Esophagus squamous epithelium (tissue), 5 donors: Measurements from ENCODE around the gene MGAT5. TPM values are rescaled to one million over a fixed set of nuclear protein-coding genes. Genes with fewer than 3 reads are reported as not detected.
A peak's percentile ranks its signal among the peaks of the same experiment; 100 is the strongest.

Experiments
- DNase-seq: peaks from one replicate; lab custom pipeline; 2025; lab: John Stamatoyannopoulos, UW
- H3K27ac ChIP-seq, 4 donors: fragments of 200-600 bp; sonication (generic); one replicate each; pipeline ENCODE4 v1.5.1; 2016 to 2019; ENCODE audit warnings: mild to moderate bottlenecking in 1 of 4
- H3K27me3 ChIP-seq, 4 donors: fragments of 200-600 bp; sonication (generic); 1 replicate in 3 of 4; 2 replicates in 1 of 4; pipeline versions ENCODE4 v1.5.1 to v1.6.0; 2017 to 2021; ENCODE audit warnings: antibody characterized with exemption in 1 of 4
- H3K36me3 ChIP-seq, 3 donors: fragments of 200-600 bp; sonication (generic); one replicate each; pipeline ENCODE4 v1.5.1; 2016 to 2019
- H3K4me1 ChIP-seq, 3 donors: fragments of 200-600 bp; sonication (generic); one replicate each; pipeline ENCODE4 v1.5.1; 2017 to 2019
- H3K4me3 ChIP-seq, 4 donors: fragments of 200-600 bp; sonication (generic); 1 replicate in 3 of 4; 2 replicates in 1 of 4; pipeline ENCODE4 v1.5.1; 2016 to 2019; ENCODE audit warnings: mild to moderate bottlenecking in 2 of 4, moderate library complexity in 1 of 4
- H3K9me3 ChIP-seq, 3 donors: fragments of 200-600 bp; sonication (generic); one replicate each; pipeline ENCODE4 v1.5.1; 2016 to 2019
- POLR2A ChIP-seq, 4 donors: fragments of 450-650 bp; IDR thresholded peaks; one replicate each; pipeline ENCODE4 v1.6.1; 2017; ENCODE audit warnings: antibody characterized with exemption in 4 of 4, mild to moderate bottlenecking in 4 of 4, moderate library complexity in 3 of 4
- WGBS, 2 donors: methylation state at CpG; one replicate each; pipeline ENCODE4 v1.1.5; 2018; 5-methylcytosine and 5-hydroxymethylcytosine counted together
- intact Hi-C: fragments of 100-400 bp; cut with DNase I; formaldehyde crosslinking; loops from one replicate; pipeline ENCODE4 v1.15.0; 2022
- total RNA-seq, 4 donors: library from RNA; depleted of rRNA; stranded (reverse); fragments of >200 nt; gene quantifications; one replicate each; pipeline ENCODE4 v1.1.0, GENCODE V29; 2016
- TF ChIP-seq, protein P1 (sequence below), 6 experiments: fragments of 450-650 bp in 4 of 6; fragments of 200-600 bp in 2 of 6; sonication (generic) in 2 of 6; IDR thresholded peaks; one replicate each; pipeline ENCODE4 v1.5.1; 2016 to 2019; ENCODE audit warnings: antibody characterized with exemption in 6 of 6, mild to moderate bottlenecking in 4 of 6, moderate library complexity in 4 of 6
- donor health status: DM: yes; HTN: yes; CAD: no.

The MGAT5 gene
- total RNA-seq, 4 donors from 2014 or later: 14.2 to 29.2 (median 24.6) TPM

DNA sequence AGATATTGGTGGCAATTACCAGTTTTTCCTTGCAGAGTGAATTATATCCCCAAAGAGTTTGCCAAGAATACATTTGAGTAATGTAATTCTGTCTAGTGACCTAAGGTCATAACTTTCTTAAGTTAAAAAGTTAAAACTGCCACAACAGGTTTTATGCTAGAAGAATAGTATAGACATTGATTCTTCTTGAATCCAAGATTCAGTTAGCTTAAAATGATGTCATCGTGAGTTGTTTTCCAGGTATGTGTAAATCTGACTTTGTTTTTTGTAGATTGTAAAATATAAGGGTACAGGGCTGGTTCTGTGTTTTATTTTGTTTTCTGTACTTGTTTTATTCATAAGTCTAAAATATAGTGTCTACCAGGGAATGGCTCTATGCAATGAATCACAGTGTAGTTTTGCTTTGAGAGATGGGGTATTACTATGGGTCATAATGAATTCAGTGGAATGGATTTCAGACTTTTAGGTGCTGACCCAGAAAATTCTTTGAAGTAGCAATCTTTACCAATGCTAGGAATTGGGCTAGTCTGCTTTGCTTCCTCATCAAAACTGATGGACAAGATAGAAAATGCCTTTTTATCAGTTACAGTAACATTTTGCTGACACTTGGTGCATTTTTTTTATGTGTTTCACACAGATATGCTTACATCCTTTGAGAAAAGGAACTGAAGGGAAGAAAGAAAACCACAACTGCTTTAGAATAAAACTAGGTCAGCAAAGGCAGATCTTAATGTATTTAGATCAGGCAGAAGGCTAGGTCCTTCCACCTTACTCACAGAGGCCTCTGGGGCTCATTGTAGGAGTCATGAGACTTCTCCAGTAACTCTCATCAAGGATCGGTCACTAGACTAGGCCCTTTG lies 20.8 kb upstream of the MGAT5 start:
- TF ChIP-seq, protein P1, sequence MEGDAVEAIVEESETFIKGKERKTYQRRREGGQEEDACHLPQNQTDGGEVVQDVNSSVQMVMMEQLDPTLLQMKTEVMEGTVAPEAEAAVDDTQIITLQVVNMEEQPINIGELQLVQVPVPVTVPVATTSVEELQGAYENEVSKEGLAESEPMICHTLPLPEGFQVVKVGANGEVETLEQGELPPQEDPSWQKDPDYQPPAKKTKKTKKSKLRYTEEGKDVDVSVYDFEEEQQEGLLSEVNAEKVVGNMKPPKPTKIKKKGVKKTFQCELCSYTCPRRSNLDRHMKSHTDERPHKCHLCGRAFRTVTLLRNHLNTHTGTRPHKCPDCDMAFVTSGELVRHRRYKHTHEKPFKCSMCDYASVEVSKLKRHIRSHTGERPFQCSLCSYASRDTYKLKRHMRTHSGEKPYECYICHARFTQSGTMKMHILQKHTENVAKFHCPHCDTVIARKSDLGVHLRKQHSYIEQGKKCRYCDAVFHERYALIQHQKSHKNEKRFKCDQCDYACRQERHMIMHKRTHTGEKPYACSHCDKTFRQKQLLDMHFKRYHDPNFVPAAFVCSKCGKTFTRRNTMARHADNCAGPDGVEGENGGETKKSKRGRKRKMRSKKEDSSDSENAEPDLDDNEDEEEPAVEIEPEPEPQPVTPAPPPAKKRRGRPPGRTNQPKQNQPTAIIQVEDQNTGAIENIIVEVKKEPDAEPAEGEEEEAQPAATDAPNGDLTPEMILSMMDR (IDR thresholded peaks at IDR 0.05): no peak
- no peak for TF ChIP-seq POLR2A (IDR thresholded peaks at IDR 0.05)
- Histone ChIP-seq H3K27me3 (no peaks in the 10 kb centered on the region), H3K9me3 (peaks cover 0 to 6% (median 5%) of the 10 kb centered on the region in 3 donors), H3K4me3 (no peak overlapping the region), H3K36me3 (no peaks in the 10 kb centered on the region), H3K27ac (peak overlapping the region in 2 of 4 donors; percentile 11 to 18), H3K4me1 (peaks cover 0 to 44% (median 10%) of the 10 kb centered on the region in 3 donors)
- DNase-seq: no peak
- intact Hi-C loops: no loop called here
- 53 to 54% methylated on average over 2 of the region's 2 CpGs for WGBS, 2 donors

DNA sequence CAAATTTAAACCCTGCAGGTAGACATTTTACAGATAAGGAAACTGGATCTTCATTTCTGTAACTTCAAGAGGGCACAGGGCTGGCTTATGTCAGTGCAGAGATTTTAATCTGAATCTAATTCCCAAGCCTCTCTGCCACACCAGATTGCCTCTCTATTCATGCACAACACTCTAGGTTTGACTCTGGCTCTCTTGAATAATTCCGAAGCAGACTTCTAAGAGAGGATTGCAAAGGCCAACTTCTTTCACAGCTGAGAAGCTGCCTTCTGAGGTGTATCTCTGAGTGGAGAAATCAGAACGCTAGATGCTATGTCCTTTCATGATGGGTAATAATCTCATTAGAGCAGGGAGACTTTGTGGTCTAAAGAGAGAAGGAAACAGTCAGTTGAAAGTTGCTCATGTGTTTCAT lies 20.1 kb upstream of the MGAT5 start:
- H3K4me1 ChIP-seq: peaks cover 0 to 44% (median 10%) of the 10 kb centered on the region in 3 donors
- H3K36me3 ChIP-seq: no peaks in the 10 kb centered on the region
- 83% methylated on average over 2 of the region's 2 CpGs for WGBS, 2 donors
- no peaks in the 10 kb centered on the region for H3K9me3 ChIP-seq
- no peaks in the 10 kb centered on the region for H3K27me3 ChIP-seq
- H3K27ac ChIP-seq: peak overlapping the region in 2 of 4 donors; percentile 11 to 18
- TF ChIP-seq, protein P1 (IDR thresholded peaks at IDR 0.05): no peak
- TF ChIP-seq POLR2A (IDR thresholded peaks at IDR 0.05): no peak
- intact Hi-C loops: no loop called here
- H3K4me3 ChIP-seq: no peak overlapping the region
- no peak for DNase-seq

DNA sequence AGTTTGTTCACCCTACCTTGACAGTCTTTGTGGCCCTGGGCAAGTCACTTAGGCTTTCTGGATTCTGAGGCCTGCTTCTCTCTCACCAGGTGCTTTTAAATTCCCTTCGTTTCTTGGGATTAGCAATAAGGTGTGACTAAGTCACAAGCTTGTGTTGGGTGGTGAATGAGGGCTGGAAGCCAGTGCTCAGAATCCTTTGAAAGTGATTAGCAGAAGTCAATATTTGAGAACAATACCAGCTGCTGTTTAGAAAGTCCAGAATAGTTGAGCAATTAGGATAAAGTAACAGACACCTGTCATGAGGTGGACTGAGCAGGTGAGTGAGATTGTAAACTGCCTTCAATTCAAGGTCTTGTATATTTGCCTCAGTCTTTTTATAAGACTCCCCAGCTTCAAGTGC lies 19.3 kb upstream of the MGAT5 start:
- DNase-seq: no peak
- intact Hi-C loops: no loop called here
- H3K4me1 ChIP-seq: peaks cover 0 to 44% (median 10%) of the 10 kb centered on the region in 3 donors

DNA sequence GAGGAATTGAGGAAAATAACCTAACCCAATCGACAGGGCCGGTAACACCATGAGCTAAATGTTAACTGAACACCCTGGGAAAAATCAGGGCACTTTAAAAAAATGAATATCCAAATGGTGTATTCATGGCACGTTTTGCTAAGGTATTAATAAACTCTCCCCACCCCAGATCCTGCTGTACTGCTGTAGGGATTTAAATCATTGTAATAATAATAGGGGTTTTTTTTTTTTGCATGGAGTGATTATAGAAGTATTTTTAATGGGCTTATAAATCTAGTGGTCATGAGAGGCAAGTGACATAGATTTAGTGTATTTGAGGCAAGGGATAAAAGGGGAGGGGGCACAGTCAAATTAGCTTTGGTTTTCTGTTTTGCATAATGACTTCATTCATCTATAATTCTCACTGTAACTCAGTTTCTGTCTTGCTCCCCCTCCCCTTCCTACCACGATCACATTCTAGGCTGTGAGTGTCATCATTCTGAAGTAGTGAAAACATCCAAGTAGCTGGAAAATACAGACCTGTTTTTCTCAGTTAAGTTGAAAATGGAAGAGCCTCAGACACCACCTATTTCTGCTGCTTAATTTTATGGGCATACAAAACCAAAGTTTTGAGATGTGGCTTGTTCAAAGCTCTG lies 18.2 kb upstream of the MGAT5 start:
- intact Hi-C loops: no loop called here
- Histone ChIP-seq H3K27me3 (no peaks in the 10 kb centered on the region), H3K36me3 (no peaks in the 10 kb centered on the region), H3K27ac (no peak overlapping the region), H3K4me3 (no peak overlapping the region), H3K9me3 (no peaks in the 10 kb centered on the region), H3K4me1 (peaks cover 0 to 44% (median 10%) of the 10 kb centered on the region in 3 donors)
- TF ChIP-seq, protein P1 (IDR thresholded peaks at IDR 0.05): no peak
- TF ChIP-seq POLR2A (IDR thresholded peaks at IDR 0.05): no peak
- 75 to 87% methylated on average over 4 of the region's 4 CpGs for WGBS, 2 donors
- DNase-seq: no peak

More for the DNA sequence above, 19.3 kb upstream of the MGAT5 start:
- WGBS, 2 donors: 20 to 60% methylated on average over 1 of the region's 1 CpG
- TF ChIP-seq, protein P1 (IDR thresholded peaks at IDR 0.05): no peak
- no peak for TF ChIP-seq POLR2A (IDR thresholded peaks at IDR 0.05)
- no peaks in the 10 kb centered on the region for H3K36me3 ChIP-seq
- no peaks in the 10 kb centered on the region for H3K27me3 ChIP-seq
- H3K27ac ChIP-seq: peak overlapping the region in 1 of 4 donors; percentile 11
- H3K9me3 ChIP-seq: no peaks in the 10 kb centered on the region
- H3K4me3 ChIP-seq: no peak overlapping the region

DNA sequence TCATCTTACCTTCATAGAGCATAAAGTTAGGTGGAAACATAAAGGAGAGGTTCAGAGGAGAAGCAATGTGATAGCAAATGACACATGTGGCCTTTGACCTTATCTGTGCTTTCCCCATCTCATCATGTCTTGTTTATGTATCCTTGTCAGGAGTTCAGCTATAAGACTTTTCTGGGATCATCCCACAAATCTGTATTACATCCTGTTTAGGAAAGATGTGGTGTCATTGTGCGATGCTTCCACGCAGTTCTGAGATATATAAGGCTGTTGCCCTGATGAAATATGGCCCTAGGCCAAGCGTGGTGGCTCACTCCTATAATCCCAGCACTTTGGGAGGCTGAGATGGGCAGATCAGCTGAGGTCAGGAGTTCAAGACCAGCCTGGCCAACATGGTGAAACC lies 15.5 kb upstream of the MGAT5 start:
- TF ChIP-seq, protein P1 (IDR thresholded peaks at IDR 0.05): no peak
- TF ChIP-seq POLR2A (IDR thresholded peaks at IDR 0.05): no peak

More for the DNA sequence above, 15.5 kb upstream of the MGAT5 start:
- no peaks in the 10 kb centered on the region for H3K9me3 ChIP-seq
- no peaks in the 10 kb centered on the region for H3K27me3 ChIP-seq
- intact Hi-C loops: no loop called here
- no peak overlapping the region for H3K27ac ChIP-seq
- no peak overlapping the region for H3K4me3 ChIP-seq
- no peak for DNase-seq
- no peaks in the 10 kb centered on the region for H3K36me3 ChIP-seq
- 75 to 91% methylated on average over 2 of the region's 3 CpGs for WGBS, 2 donors
- H3K4me1 ChIP-seq: peaks cover 0 to 29% (median 0%) of the 10 kb centered on the region in 3 donors
